ELF-1 (cell line): ENCODE measurements around the gene MMRN1.

ENCODE experiments used
- DNase-seq: peaks from one replicate; pipeline ENCODE4 v3.0.0-alpha.2; 2016; ENCODE audit warnings: low read depth, low spot score

Gene MMRN1

DNA sequence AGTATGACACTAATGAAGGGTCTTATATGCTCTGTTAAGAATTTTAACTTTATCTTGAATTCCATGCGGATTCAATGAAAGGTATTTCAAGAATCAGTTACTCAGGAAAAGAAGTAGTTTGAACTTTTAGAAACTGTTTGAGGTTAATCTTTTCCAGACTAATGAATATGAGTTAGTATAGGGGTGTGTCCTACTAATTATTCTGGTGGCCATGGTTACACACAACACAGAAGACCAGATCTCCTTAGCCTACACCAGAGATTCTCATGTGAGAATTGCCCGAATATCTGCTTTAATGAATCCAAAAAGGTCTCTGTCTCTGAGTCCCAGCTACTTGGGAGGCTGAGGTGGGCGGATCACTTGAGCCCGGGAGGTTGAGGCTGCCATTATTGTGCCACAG, 100.4 kb downstream of the MMRN1 start:
- no peak for DNase-seq

DNA sequence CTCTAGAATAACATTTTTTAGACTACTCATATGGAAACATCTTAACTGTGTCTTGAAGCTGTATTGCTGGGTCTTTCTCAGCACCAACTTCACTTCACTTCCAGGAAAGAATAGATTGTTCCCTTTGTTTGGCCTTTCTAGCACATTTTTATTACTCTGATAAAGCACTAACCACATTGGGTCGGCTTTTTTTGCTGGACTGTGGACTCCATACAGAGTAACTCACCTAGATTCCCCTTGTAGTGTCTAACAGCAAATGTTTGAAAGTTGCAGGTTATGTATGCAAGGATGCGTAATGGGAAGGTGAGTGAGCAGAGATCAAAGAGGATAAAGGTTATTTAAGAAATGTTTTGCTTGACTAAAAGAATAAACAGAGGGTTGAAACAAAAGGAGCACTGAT, 101.2 kb downstream of the MMRN1 start:
- DNase-seq, result no peak

DNA sequence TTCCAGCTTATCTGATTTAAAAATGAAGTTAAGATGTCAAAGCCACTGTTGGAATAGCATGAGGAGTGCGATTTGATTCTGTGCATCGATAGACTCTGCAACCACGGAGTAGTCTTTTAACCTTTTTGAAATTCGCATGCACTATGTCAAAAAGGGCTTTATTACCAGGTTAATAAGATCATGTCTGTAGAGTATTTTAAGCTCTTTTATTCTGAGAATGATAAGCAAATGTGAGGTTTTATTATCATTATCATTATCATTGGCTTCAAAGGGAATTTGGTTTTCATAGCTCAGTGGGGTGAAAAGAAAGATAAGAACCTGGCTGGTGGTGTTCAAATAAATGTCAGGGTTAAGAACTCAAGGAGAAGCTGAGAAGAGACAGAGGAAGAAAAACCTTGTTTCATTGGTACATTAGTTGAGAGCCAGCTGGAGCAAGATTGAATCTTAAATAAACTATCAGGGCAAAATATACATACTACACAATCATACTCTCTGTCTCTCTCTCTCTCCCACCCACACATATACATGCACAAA, 102.6 kb downstream of the MMRN1 start:
- DNase-seq, result no peak

DNA sequence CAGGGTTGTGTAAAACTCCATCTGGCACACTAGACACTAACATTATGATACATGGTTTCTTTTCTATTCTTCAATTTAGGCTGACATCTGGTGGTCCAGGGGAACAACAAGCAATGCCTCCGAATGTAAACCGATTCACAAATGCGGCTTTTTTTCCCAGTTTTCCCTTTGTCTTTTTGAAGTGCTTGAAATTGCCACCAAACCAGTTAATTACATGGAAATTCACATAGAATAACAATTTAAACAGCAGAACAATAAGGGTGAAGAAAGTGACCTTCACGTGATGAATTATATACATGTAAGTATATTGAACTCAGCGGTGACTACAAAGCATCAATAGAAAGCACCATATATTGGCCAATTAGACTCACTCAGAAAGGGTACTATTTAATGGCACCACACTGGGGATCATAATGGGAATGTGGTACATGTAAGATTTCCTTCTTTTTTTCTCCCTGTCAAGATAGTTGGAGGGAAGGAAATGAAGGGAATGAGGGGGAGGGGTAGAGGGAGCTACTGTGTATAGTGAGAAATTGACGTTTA, 103.9 kb downstream of the MMRN1 start:
- DNase-seq, result no peak

DNA sequence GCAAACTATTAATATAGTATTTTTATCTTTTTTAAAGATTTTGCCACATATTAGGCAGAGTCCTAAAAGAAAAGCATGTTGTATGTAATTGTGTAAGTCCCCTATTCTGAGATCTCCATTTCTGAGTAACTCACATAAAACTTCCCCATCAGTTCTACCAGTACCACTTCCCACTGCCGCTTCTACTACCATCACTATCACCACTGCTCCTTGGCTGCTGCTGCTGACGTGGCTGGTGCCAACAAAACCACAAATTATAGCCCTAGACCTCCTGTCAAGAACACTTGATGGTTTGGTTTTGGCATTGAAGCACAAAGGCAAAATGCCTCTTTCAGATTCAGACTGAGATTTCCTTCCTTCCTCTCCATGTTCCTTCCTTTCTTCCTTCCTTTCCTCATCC, 106.4 kb downstream of the MMRN1 start:
- no peak for DNase-seq

DNA sequence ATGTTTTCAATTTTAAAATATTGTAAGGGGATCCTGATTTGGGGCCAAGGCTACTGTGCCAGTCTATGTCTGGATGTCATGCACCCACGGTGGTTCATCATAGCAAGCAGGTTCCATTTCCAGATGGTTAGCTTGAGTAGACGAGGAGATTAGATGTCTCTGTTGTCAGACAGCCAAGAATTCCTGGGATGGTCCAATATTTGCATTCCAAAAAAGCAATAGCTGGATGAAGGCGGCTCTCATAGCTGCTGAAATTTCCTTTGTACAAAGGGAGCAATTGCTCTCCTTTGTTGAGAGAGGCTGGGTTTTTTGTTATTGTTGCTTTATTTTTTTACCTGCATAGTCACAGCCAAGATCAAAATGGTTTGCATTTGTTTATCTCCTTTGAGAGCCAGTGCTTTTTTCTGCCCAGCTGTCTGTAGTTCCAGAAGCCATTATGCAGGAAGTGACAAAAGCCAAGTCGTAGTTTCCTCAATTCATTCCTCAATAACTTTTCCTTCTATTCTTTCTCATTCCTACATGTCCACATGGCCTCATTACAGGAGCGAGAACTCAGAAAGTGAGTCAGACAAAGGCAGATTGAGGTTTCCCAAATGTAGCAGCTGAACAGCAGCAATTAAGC, 107.9 kb downstream of the MMRN1 start:
- DNase-seq, result no peak
